ENCODE data around the gene ANTKMT.

DNA sequence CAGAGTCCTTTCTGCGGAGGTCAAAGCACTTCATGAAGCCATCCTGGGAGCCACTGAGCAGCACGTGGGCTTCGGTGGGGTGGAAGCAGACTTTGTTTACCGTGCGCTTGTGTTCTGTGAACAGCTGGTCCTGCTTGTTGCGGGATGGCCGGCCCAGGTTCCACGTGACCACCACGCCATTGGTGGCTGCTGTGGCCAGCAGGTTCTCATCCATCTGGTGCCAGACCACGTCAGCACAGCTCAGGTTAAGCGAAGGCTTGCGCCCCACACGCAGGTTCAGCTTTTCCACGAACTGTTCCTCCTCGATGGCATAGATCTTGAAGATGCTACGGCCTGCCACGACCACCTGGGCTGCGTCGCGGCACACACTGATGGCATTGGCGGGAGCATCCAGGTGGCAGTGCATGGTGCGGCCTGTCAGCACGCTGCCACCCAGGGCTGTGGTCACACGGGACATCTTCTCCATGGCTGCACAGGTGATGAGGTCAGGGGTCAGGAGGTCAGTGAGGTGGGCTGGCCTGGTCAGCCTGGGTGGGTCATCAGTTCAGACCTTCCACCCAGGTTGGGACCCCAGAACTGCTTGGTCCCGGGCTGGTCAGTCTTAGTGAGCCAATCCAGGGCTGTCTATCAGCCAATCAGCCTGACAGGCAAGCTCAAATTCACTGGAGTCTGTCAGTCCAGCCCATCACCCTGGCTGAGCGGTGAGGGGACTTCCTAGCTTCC is 31.6 kb upstream of the ANTKMT start:
- no peak for TF ChIP-seq POLR2AphosphoS5 (IDR thresholded peaks at IDR 0.05; ENCODE audit: low read depth, low read length)
- no peak for TF ChIP-seq FOXP2 (optimal IDR thresholded peaks at IDR 0.05; ENCODE audit: borderline replicate concordance, extremely low read depth, extremely low read length, insufficient read depth)
- no peak for TF ChIP-seq SIN3A (IDR thresholded peaks at IDR 0.05; ENCODE audit: borderline replicate concordance, insufficient read depth, low read length)
- no peak for TF ChIP-seq REST (IDR thresholded peaks at IDR 0.05; ENCODE audit: insufficient read depth in 1 of 2, low read depth in 2 of 2, low read length in 2 of 2)
- TF ChIP-seq TAF1 (IDR thresholded peaks at IDR 0.05; ENCODE audit: borderline replicate concordance, insufficient read depth, low read length): no peak
